HCT116 (cell line): Measurements from ENCODE around the gene NKX6-2. TPM values are rescaled to one million over a fixed set of nuclear protein-coding genes. Genes with fewer than 3 reads are reported as not detected.

ENCODE experiments used
- ATAC-seq: fragments of 200-7000 bp; cut with Tn5 transposase; 2 replicates; pipeline ENCODE4 v1.9.1; 2020; ENCODE audit warnings: mild to moderate bottlenecking, moderate library complexity
- BruUV-seq: library from RNA; stranded (reverse); fragments of 400-500 nt; replicated peaks from 2 replicates; lab custom pipeline; 2021; lab: Mats Ljungman, UMichigan
- CTCF ChIA-PET: fragments of 300-600 bp; sonication (Branson Sonifier 250); formaldehyde crosslinking; loops from one replicate; lab custom pipeline; 2021; ENCODE audit warnings: antibody characterized with exemption; lab: Charles Lee
- POLR2A ChIA-PET: fragments of 300-600, 350-600 bp; sonication (Branson Sonifier 250); formaldehyde crosslinking; loops from one replicate; lab custom pipeline; 2021; ENCODE audit warnings: antibody characterized with exemption; lab: Charles Lee
- RAD21 ChIA-PET, 2 experiments: fragments of 300-600 bp; sonication (Branson Sonifier 250); formaldehyde crosslinking; loops; one replicate each; lab custom pipeline; 2023; ENCODE audit warnings: low total read pairs in 2 of 2; ENCODE audit not compliant: uncharacterized antibody in 2 of 2, unreplicated experiment in 2 of 2, low non-redundant PET in 1 of 2; lab: Charles Lee
- DNase-seq: peaks from one replicate; pipeline ENCODE4 v3.0.0-alpha.2; 2010; ENCODE audit warnings: low read depth, low spot score
- H2AFZ ChIP-seq: fragments of 200-600 bp; shearing (Covaris generic), sonication (generic); 2 replicates; pipeline ENCODE4 v1.6.1; 2017; ENCODE audit warnings: low read depth, mixed run types, mixed read lengths, antibody characterized with exemption, low read length; ENCODE audit not compliant: poor library complexity, severe bottlenecking
- H3K27ac ChIP-seq: 2 replicates; pipeline ENCODE4 v1.5.1; 2012; ENCODE audit warnings: low read depth, low read length
- H3K27me3 ChIP-seq: fragments of 200-600 bp; sonication (generic); 2 replicates; pipeline ENCODE4 v1.6.1; 2016; ENCODE audit warnings: mixed run types, low read length, mixed read lengths; ENCODE audit not compliant: insufficient read depth
- H3K36me3 ChIP-seq, 2 experiments: fragments of 200-500 bp in 1 of 2; fragments of 200-600 bp in 1 of 2; sonication (Bioruptor generic) in 1 of 2; sonication (generic) in 1 of 2; 2 replicates each; pipeline versions ENCODE4 v1.5.1 to v1.6.1; 2014 to 2016; ENCODE audit warnings: low read length in 2 of 2, inconsistent platforms in 1 of 2, mixed read lengths in 1 of 2, mixed run types in 1 of 2; ENCODE audit not compliant: insufficient read depth in 2 of 2, control insufficient read depth in 1 of 2
- H3K4me1 ChIP-seq, 2 experiments: fragments of 200-600 bp in 1 of 2; sonication (generic) in 1 of 2; 2 replicates each; pipeline versions ENCODE4 v1.5.1 to v1.6.1; 2012 to 2017; ENCODE audit warnings: low read length in 2 of 2, inconsistent platforms in 1 of 2, mild to moderate bottlenecking in 1 of 2, mixed read lengths in 1 of 2, mixed run types in 1 of 2, moderate library complexity in 1 of 2; ENCODE audit not compliant: insufficient read depth in 2 of 2, control insufficient read depth in 1 of 2
- H3K4me2 ChIP-seq: fragments of 200-600 bp; sonication (generic); 2 replicates; pipeline ENCODE4 v1.6.1; 2017; ENCODE audit warnings: mixed run types, low read length, mixed read lengths
- H3K4me3 ChIP-seq, 2 experiments: fragments of 200-600 bp in 1 of 2; sonication (generic) in 1 of 2; replicated peaks in 1 of 2; 2 replicates each; pipeline ENCODE4 v1.5.1; 2011 to 2016; ENCODE audit warnings: low read length in 2 of 2, control low read depth in 1 of 2, low read depth in 1 of 2, mild to moderate bottlenecking in 1 of 2, mixed read lengths in 1 of 2, mixed run types in 1 of 2
- H3K79me2 ChIP-seq: fragments of 200-600 bp; sonication (generic); 2 replicates; pipeline ENCODE4 v1.6.1; 2017; ENCODE audit warnings: mild to moderate bottlenecking, mixed run types, low read length, moderate library complexity, mixed read lengths; ENCODE audit not compliant: insufficient read depth
- H3K9ac ChIP-seq: fragments of 200-600 bp; sonication (generic); 2 replicates; pipeline ENCODE4 v1.6.1; 2016; ENCODE audit warnings: low read length, mixed read lengths
- H3K9me2 ChIP-seq: fragments of 200-600 bp; sonication (generic), shearing (Covaris generic); 2 replicates; pipeline ENCODE4 v1.6.1; 2017; ENCODE audit warnings: mixed run types, mild to moderate bottlenecking, moderate library complexity; ENCODE audit not compliant: insufficient read depth
- H3K9me3 ChIP-seq, 2 experiments: fragments of 200-500 bp in 1 of 2; fragments of 200-600 bp in 1 of 2; sonication (Bioruptor generic) in 1 of 2; sonication (generic) in 1 of 2; 2 replicates each; pipeline ENCODE4 v1.6.1; 2014 to 2017; ENCODE audit warnings: low read length in 2 of 2, mixed read lengths in 2 of 2, inconsistent platforms in 1 of 2, low read depth in 1 of 2, mild to moderate bottlenecking in 1 of 2, mixed run types in 1 of 2, moderate library complexity in 1 of 2; ENCODE audit not compliant: control insufficient read depth in 1 of 2, insufficient read depth in 1 of 2
- H4K20me1 ChIP-seq: fragments of 200-600 bp; sonication (generic), shearing (Covaris generic); 2 replicates; pipeline ENCODE4 v1.6.1; 2017; ENCODE audit warnings: mixed run types, mild to moderate bottlenecking, moderate library complexity; ENCODE audit not compliant: insufficient read depth
- CBX3 ChIP-seq: IDR thresholded peaks from 2 replicates; pipeline ENCODE4 v1.6.1; 2012; ENCODE audit warnings: low read depth
- EGR1 ChIP-seq: IDR thresholded peaks from 2 replicates; pipeline ENCODE4 v1.6.1; 2012; ENCODE audit warnings: low read depth
- EZH2 ChIP-seq: fragments of 200-600 bp; sonication (generic); IDR thresholded peaks from 2 replicates; pipeline ENCODE4 v1.6.1; 2017; ENCODE audit warnings: antibody characterized with exemption, mixed run types
- EZH2phosphoT487 ChIP-seq: fragments of 200-600 bp; IDR thresholded peaks from 2 replicates; pipeline ENCODE4 v1.6.1; 2018; ENCODE audit warnings: antibody characterized with exemption, borderline replicate concordance
- MAX ChIP-seq: IDR thresholded peaks from 2 replicates; pipeline ENCODE4 v1.6.1; 2012
- POLR2AphosphoS5 ChIP-seq: IDR thresholded peaks from 2 replicates; pipeline ENCODE4 v1.6.1; 2011; ENCODE audit warnings: mild to moderate bottlenecking, low read depth, low read length, moderate library complexity
- RAD21 ChIP-seq: IDR thresholded peaks from 2 replicates; pipeline ENCODE4 v1.6.1; 2012; ENCODE audit warnings: low read depth, mild to moderate bottlenecking
- SP1 ChIP-seq: IDR thresholded peaks from 2 replicates; pipeline ENCODE4 v1.6.1; 2012; ENCODE audit warnings: low read depth
- ZBTB33 ChIP-seq: IDR thresholded peaks from 2 replicates; pipeline ENCODE4 v1.6.1; 2011; ENCODE audit warnings: mild to moderate bottlenecking, low read length, moderate library complexity; ENCODE audit not compliant: insufficient replicate concordance; ENCODE audit errors: extremely low read depth
- intact Hi-C: fragments of 100-400 bp; cut with micrococcal nuclease; formaldehyde crosslinking; loops from 2 replicates; pipeline ENCODE4 v1.10.0; 2022
- total RNA-seq: library from RNA; stranded (reverse); gene quantifications from one replicate; pipeline ENCODE4 v1.2.1, GENCODE V29; 2021; ENCODE audit not compliant: unreplicated experiment

NKX6-2 gene
- total RNA-seq, 1 experiment from 2014 or later: not detected

GRCh38 chr10:132787495-132788179, 1.7 kb upstream of the NKX6-2 start:
- POLR2A ChIA-PET: no interaction called here
- Histone ChIP-seq H3K9me3 (no peaks in the 10 kb centered on the region), H4K20me1 (no peaks in the 10 kb centered on the region), H3K9ac (no peak overlapping the region), H3K4me1 (no peaks in the 10 kb centered on the region), H3K36me3 (no peaks in the 10 kb centered on the region), H2AFZ (no peak overlapping the region), H3K27ac (no peak overlapping the region), H3K4me2 (no peak overlapping the region), H3K27me3 (no peaks in the 10 kb centered on the region), H3K79me2 (no peaks in the 10 kb centered on the region), H3K9me2 (no peaks in the 10 kb centered on the region), H3K4me3 (no peak overlapping the region)
- CTCF ChIA-PET: no interaction called here
- RAD21 ChIA-PET: no interaction called here
- TF ChIP-seq CBX3: no peak
- no peak for TF ChIP-seq MAX
- ATAC-seq (no peak), DNase-seq (no peak)
- BruUV-seq: no TSS peak
- intact Hi-C loops: no loop called here

GRCh38 chr10:132786884-132787494, 1.0 kb upstream of the NKX6-2 start:
- H3K4me2 ChIP-seq: no peak overlapping the region
- H4K20me1 ChIP-seq: no peaks in the 10 kb centered on the region
- no peak overlapping the region for H3K4me3 ChIP-seq
- DNase-seq (no peak), ATAC-seq (no peak)
- no peaks in the 10 kb centered on the region for H3K9me3 ChIP-seq
- RAD21 ChIA-PET: no interaction called here
- H3K27me3 ChIP-seq: no peaks in the 10 kb centered on the region
- H3K27ac ChIP-seq: no peak overlapping the region
- H3K9ac ChIP-seq: no peak overlapping the region
- no peaks in the 10 kb centered on the region for H3K36me3 ChIP-seq
- intact Hi-C loops: no loop called here
- TF ChIP-seq MAX: no peak
- TF ChIP-seq EZH2phosphoT487: no peak
- TF ChIP-seq EGR1: no peak
- TF ChIP-seq CBX3: no peak
- no peak for TF ChIP-seq SP1
- no peak for TF ChIP-seq ZBTB33
- TF ChIP-seq RAD21: no peak
- TF ChIP-seq POLR2AphosphoS5: no peak
- no peak for TF ChIP-seq EZH2
- no peaks in the 10 kb centered on the region for H3K9me2 ChIP-seq
- H2AFZ ChIP-seq: no peak overlapping the region
- H3K79me2 ChIP-seq: no peaks in the 10 kb centered on the region
- CTCF ChIA-PET: no interaction called here
- BruUV-seq: no TSS peak
- POLR2A ChIA-PET: no interaction called here
- H3K4me1 ChIP-seq: no peaks in the 10 kb centered on the region
